HL-60/S4 treated with retinoic acid at 250 ng/mL for 4 days and 3 days (cell line): ENCODE results near the gene MCF2L2.

Source experiments
- in situ Hi-C: fragments of 300-500 bp; cut with MboI; formaldehyde crosslinking; loops from 2 replicates; pipeline ENCODE4 v1.7.0; 2022; ENCODE audit warnings: low sequenced_read_pairs

The MCF2L2 gene

DNA sequence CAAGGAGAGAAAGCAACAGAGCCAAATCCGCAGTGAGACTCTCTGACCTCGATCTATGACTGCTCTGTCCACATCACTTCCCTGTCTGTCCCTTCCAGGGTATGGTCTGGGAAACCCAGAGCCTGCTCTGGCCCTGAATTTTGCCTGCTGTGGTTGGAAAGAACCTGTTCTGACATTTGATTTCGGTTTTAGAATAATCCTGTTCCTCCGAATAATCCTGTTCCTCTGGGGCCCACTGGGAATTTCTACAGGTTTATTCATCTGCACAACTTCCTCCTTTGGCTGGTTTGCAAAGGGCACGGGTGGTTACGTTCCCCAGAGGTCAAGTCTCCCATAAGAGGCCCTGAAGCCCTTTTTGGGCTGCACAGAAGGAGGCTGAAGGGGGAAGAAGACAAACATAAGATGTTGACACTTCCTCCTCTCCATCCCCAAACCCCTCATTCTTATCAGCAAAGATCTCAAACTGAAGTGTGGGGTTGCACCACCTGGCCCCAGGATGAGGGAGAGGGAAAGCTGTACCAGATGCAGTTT, 276.5 kb downstream of the MCF2L2 start:
- in situ Hi-C loops, result no loop called here

DNA sequence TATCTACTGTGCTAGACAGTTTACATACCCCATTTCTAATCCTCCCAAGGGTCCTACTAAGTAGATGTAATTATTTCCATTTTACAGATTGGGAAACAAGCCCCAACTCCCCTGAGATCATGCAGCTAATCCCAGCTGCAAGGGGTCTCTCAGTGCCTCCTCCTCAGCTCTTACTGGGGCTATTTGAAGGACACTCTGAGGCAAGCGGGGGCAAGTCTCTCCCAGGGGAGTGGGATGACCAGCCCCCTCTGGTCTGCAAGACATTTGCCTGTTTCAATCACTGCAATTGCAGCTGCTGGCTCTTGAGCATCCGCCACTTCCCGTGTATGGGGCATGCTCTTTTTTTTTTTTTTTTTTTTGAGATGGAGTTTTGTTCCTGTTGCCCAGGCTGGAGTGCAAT, 277.3 kb downstream of the MCF2L2 start:
- in situ Hi-C loops, result no loop called here

GRCh38 chr3:183149915-183150750, 278.3 kb downstream of the MCF2L2 start:
- in situ Hi-C loops, result no loop called here

DNA sequence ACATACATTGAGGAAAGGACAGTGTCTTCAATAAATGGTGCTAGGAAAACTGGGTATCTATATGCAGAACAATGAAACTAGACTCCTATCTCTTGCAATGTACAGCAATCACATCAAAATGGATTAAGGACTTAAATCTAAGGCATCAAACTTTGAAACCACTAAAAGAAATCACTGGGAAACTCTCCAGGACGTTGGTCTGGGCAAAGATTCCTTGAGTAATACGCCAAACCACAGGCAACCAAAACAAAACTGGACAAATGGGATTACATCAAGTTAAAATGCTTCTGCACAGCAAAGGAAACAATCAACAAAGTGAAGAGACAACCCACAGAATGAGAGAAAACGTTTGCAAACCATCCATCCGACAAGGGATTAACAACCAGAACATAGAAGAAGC, 280.4 kb downstream of the MCF2L2 start:
- in situ Hi-C loops, result no loop called here

GRCh38 chr3:183144363-183144762, 284.1 kb downstream of the MCF2L2 start:
- in situ Hi-C loops, result no loop called here

DNA sequence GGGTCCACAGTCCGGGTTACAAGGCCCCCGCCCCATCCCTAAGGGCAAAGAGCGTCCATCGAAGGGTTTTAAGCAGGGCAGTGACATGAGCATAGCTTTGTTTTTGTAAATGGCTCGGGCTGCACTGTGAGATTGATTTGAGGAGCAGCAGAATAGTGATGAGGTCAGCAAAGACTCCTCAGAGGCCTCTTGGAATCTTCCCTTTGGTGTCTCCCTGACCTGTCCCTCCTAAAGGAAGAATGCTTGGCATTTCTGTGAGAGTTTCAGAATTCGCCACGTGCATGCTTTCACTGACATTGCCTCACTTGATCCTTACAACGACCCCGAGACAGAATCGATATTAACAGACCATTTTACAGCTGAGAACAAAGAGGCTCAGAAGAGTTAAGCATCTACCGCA, 286.2 kb downstream of the MCF2L2 start:
- in situ Hi-C loops, result no loop called here

DNA sequence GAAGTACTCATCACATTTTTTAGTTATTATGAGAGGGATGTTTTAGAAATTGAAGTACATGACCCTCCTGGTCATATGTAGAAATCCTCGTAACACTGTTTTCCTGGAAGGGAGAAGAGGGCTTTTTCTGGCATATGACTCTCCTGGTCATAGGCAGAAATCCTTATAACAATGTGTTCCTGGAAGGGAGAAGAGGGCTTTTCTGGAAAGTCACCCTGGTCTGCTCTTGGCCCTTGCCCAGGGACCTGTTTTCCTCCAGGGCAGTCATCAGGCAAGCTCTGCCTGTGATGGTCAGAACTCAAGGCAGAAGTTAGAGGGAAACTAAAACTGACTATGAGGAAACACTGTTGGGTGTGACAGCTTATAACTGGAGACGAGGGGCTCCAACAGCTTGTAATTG, 293.6 kb downstream of the MCF2L2 start:
- in situ Hi-C loops, result no loop called here

- in situ Hi-C loops, result no loop called here
Measured at GRCh38 chr3:183132409-183132808, 296.0 kb downstream of the MCF2L2 start.

DNA sequence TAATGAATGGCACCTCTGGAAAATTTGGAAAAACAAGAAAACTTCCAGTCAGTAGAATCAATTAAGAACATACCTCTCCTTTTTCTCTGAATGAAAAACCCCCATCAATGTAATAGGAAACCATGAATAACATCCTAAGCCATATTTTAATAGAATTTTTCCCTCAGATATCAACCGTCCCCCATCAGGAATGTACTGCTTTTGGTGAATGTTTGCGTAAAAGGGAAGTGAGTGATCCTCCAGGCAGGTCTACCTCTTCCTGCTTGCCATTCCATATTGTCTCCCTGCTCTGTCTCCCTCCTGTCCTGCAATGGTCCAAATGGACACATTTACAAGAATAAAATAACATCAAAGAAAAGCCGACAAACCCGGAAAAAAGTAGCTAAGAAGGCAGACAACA, 296.7 kb downstream of the MCF2L2 start:
- in situ Hi-C loops, result no loop called here

- in situ Hi-C loops, result no loop called here
Measured at GRCh38 chr3:183131186-183131725, 297.2 kb downstream of the MCF2L2 start.

DNA sequence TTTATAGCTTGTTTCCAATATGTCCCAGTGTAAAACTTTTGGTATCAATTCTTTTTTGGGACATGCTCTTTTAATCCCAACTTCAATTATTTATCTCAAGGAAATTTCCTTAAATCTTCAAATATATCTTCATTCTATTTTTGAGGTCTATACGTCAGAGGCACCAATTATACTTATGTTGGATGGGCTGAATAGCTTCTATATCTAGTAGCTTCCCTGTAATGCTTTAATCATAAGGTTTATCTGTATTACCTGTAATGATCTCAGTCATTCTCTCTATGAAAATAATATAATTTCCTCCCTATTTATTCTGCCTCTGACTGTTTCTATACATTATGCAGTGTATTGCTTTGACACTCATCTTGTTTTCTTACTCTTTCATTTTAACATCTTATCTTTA, 299.2 kb downstream of the MCF2L2 start:
- in situ Hi-C loops, result loop anchor here (10.0 kb wide), 1 partner anchor 256 kb away; no protein-coding TSS in a partner anchor

DNA sequence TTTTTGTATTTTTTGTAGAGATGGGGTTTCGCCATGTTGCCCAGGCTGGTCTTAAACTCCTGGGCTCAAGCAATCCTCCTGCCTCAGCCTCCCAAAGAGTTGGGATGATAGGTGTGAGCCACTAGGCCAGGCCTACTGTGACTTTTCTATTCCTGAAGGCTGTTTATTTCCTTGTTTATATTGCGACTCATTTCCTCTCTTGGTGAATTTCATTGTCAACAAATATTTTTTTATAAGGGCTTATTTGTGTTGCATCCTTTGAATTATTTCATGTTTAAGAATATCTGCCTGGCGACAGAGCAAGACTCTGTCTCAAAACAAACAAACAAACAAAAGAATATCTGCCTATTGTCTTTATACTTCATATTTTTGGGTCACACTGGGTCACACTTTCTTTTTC, 299.7 kb downstream of the MCF2L2 start:
- in situ Hi-C loops, result loop anchor here (10.0 kb wide), 1 partner anchor 256 kb away; no protein-coding TSS in a partner anchor
